Kidney tubule cell (primary cell): ENCODE measurements around the gene SP1.

Source experiments
- DNase-seq: peaks from one replicate; pipeline ENCODE4 v3.0.0-alpha.2; 2018; ENCODE audit warnings: low spot score

The SP1 gene

GRCh38 chr12:53451661-53452158 is 71.7 kb downstream of the SP1 start, which contains the start of gene PCBP2:
PCBP2 (plus strand) TSS chr12:53452102; CDS start chr12:53454801, 2,699 bp downstream.
- DNase-seq: peak; percentile 99

GRCh38 chr12:53452159-53453077 is 72.4 kb downstream of the SP1 start:
- peak; percentile 83 for DNase-seq

- DNase-seq: no peak
Measured at GRCh38 chr12:53453953-53454640, 74.1 kb downstream of the SP1 start.

GRCh38 chr12:53454707-53455106 is 74.7 kb downstream of the SP1 start:
- DNase-seq: no peak

GRCh38 chr12:53456654-53457366 is 76.8 kb downstream of the SP1 start:
- DNase-seq: no peak

GRCh38 chr12:53459097-53459496 is 79.1 kb downstream of the SP1 start:
- DNase-seq: no peak

- no peak for DNase-seq
Measured at GRCh38 chr12:53461059-53461458, 81.1 kb downstream of the SP1 start.

GRCh38 chr12:53461591-53461990 is 81.6 kb downstream of the SP1 start:
- DNase-seq: no peak

DNA sequence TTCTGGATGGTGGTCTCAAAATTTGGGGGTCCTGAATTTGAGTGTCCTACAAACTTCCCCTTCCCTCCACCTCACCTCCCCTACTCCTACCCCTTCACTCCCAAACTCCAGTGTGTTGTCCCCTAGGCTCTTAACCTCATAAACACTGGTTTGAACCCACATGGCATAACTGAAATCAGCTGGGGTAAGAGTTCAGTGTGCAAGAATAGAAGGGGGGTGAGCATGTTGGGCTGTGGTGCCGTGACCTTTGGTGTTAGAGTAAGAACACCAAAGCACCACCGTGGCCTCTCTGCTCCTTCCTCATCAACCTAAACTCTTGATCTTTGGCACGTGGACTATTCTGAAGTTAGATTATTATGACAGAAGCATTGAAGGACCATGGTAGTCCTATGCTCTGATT is 83.0 kb downstream of the SP1 start:
- no peak for DNase-seq

GRCh38 chr12:53463802-53464560 is 84.0 kb downstream of the SP1 start:
- DNase-seq: no peak

GRCh38 chr12:53464685-53465418 is 84.9 kb downstream of the SP1 start:
- no peak for DNase-seq

GRCh38 chr12:53465679-53466078 is 85.7 kb downstream of the SP1 start:
- no peak for DNase-seq
